GM18907 (cell line): Measurements from ENCODE around the gene CREBBP.

Experiments used
- ATAC-seq: cut with Tn5 transposase; IDR thresholded peaks from one replicate; pipeline ENCODE4 v1.9.1; 2021; ENCODE audit warnings: mild to moderate bottlenecking, moderate library complexity; ENCODE audit not compliant: unreplicated experiment

Gene CREBBP

DNA sequence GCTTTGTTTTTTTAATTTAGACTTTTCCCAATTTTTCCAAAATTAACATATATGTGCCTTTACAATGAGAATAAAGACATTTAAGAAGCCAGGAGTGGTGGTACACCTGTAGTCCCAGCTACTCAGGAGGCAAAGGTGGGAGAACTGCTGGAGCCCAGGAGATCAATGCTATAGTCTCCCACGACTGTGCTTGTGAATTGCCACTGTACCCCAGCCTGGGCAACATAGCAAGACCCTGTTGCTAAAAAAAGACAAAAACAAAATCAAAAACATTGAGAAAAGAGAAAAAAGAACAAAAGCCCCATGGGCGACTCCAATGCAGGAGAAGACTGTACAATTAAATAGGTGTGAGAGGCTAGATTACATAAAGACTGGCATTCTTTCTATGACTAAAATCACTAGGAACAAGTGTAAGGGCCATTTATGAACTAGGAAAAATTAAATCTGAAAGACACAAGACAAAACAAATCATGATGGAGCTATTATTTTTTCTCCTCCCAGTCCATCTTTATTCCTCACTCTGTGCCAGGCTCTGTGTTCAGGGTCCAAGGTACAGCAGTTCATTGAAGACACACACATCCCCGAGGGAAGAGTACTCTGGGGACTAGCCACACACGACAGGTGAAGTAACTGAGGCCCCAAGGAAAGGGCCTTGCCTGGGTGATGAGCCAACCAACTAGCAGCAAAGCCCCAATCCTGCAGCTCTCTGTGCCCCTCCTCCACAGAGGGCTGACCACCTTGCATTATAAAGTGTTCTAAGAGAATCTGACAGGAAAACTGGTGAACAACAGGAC, 79.8 kb downstream of the CREBBP start:
- ATAC-seq = no peak

DNA sequence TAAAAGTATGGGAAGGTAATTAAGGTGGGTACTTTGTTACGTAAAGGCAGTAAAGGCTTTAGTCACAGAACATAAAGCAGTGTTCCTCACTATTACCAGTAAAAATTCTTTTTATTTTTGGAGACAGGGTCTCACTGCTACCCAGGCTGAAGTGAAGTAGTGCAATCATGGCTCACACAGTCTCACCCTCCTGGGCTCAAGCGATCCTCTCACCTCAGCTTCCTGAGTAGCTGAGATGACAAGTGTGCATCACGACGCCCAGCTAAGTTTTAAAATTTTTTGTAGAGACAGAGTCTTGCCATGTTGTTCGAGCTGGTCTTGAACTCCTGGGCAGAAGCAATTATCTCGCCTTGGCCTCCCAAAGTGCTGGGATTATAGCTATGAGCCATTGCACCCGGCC, 80.5 kb downstream of the CREBBP start:
- ATAC-seq = no peak

GRCh38 chr16:3799354-3799753, 81.2 kb downstream of the CREBBP start:
- no peak for ATAC-seq

- ATAC-seq = no peak
Observed at GRCh38 chr16:3798838-3799237, 81.7 kb downstream of the CREBBP start.

- ATAC-seq = peak; percentile 40
Observed at GRCh38 chr16:3797904-3798811, 82.4 kb downstream of the CREBBP start.

- ATAC-seq = no peak
Observed at GRCh38 chr16:3797473-3797872, 83.0 kb downstream of the CREBBP start.

DNA sequence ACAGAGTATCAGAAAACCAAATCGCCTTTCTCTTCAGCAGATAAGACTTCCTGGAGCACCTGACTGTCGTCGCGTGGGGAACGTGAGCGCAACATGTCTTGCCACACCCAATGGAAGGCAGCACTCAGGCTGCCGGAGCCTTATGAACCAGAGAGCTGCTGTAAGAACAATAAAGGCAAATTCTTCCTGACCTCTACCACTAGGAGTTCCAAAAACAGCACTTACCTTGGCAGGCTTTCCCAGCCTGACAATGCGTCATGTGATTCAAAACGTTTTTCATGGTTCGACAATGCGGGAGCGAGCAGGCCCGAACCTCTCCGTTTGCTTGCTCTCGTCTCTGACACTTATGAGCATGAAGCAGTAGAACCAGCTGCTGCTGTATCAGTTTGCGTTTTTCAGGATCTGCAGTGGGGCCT, 87.3 kb downstream of the CREBBP start:
- no peak for ATAC-seq

DNA sequence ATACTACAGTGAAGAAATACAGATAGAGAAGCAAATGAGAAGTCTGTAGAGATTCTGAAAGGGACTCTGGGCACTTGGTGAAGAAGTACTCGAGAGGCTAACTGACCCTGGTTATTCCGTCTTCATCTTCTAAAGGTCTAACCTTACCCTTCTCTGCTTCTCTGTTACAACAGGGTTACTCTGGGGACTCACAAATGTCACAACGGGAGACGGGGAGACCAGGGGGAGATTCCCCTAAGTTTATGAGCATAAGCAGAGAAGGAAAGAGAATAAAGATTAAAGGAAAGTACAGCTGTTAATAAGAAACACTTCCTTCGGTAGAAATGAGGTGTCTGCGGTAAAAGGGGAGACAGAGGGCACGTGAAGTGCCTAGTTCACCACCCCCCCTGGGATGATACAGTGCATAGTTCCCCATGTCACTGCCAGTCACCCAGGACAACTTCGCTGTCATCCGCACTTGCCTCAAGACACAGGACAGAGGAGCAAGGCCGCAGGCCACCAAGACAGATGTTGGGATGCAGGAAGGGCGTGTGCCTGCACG, 88.0 kb downstream of the CREBBP start:
- no peak for ATAC-seq

GRCh38 chr16:3791701-3792100, 88.8 kb downstream of the CREBBP start:
- ATAC-seq = no peak

DNA sequence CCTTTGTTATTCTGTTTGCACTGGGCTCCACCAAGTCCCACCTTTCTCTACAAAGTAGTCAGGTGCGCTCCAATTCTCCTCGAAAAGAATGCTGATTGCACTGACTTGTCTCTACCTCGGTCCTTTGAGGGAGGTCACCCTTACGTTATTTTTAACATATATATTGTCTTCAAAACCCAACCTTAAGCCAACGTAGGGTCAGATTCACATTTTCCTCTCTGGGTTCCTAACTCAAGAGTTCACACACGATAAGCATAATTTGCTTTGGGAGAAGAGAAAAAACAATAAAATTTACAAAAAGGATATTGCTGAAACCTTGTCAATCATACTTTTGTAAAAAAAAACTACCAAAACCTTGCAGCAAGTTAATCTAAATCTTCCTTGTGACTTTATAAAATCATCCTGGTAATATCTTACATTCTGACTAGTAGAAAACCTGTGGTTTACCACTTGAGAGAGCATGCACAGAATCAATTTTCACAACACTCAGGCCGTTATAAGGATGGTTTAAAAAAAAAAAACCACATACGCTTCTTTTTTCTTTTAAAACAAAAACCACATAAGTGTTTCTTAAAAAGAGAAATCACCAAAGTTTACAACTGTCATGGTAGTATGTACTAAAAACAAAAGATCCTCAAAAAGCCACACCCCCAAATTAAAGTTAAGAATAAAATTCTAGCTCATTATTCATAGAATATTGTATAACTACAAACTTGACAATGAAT, 91.0 kb downstream of the CREBBP start:
- peak; percentile 41 for ATAC-seq

- no peak for ATAC-seq
Observed at GRCh38 chr16:3788711-3789374, 91.7 kb downstream of the CREBBP start.

- peak; percentile 73 for ATAC-seq
Observed at GRCh38 chr16:3787924-3788661, 92.4 kb downstream of the CREBBP start.

- ATAC-seq = no peak
Observed at GRCh38 chr16:3785413-3785812, 95.1 kb downstream of the CREBBP start.

DNA sequence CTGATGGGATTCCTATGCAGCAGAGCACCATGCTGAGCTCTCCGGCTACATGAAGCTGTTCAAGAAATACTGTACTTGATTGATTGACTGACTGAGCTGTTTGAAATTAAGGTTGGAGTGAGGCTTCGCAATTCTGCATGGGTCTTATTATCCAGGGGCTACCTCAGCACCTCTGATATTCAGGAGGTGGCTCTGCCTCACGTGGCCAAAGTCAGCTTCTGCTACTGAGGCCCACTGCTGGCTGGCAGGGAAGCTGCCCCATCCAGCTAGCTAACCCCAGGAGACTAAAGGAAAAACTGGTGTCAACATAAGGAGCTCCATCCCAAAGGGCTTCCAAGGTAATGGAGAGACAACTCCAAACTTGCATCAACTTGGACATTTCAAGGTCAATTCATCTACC, 97.0 kb downstream of the CREBBP start:
- no peak for ATAC-seq

DNA sequence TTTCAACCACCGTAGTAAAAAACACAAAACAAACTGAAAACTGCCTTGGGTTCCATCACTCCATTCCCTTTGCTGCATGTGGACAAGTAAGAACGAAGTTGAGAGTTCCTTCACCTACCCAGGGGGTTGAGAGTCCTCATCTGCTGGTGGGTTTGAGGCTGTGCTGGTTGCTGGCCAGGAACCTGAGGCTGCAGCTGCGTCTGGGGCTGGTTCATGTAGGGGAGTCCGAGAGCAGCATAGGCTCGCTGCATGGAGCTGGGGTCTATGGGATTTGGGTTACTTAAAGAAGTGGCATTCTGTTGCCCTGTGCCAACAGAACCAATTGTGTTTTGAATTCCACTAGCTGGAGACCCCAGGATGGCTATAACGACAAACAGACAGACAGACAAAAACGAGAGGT, 97.9 kb downstream of the CREBBP start:
- no peak for ATAC-seq

DNA sequence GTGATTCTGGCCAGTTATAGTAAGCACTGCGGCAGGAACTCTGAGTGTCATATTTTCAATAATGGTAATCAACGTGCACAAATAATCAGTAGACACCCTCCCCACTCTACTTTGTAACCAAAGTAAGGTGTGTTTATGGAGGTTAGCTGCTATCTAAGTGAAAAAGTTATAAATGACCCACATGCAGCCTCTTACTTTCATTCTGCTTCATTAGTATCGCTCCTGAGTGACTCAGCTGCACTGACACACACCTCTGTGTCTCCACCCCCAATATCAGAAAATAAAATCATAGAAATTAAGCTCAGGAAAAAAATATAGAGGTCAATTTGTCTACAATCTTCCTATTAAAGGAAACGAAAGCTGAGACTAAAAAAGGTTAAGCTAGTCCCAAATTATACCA, 99.1 kb downstream of the CREBBP start:
- no peak for ATAC-seq

DNA sequence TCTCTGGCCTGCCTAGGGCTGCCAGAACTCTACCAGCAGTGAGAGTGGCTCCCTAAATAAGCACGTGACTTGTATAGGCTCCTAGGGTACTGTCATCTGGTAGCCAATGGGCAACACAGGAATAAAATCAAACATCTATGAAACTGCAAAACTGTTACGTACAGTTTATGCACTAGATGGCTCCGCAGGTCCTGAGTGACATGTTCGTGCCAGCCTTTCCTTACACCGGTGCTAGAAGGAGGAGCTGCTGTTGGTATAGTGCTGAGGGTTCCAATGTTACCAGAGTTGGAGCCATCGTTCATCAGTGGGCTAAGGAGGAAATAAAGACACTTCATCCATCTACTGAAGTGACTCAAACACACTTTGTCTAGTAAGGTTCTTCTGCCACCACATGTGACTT, 99.9 kb downstream of the CREBBP start:
- ATAC-seq = no peak

GRCh38 chr16:3776316-3776715, 104.2 kb downstream of the CREBBP start:
- ATAC-seq = no peak

DNA sequence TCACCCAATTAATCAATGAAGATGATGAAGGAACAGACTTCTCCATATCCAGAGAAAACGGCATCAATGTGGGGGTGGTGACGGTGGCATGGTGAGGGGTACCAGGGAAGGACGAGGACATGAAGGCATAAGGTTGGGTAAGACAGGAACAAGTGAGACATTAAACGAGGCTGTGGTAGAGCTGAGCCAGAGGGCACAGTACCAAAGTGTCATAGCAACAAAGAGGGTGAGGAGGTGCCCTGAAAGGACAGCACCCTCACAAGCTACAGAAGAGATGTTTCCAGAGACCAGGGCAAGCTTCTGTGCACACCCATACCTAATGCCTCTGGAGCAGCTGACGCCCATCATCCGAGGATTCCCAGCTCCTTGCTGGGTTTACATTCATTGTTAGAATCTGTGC, 105.7 kb downstream of the CREBBP start:
- ATAC-seq = no peak
